GM12891 (cell line): ENCODE data around the gene TTC7B.

Experiments
- POLR2AphosphoS5 ChIP-seq: IDR thresholded peaks from 2 replicates; pipeline ENCODE4 v1.6.1; 2011; ENCODE audit warnings: low read depth, low read length, control low read depth
- POU2F2 ChIP-seq: IDR thresholded peaks from 2 replicates; pipeline ENCODE4 v1.6.1; 2011; ENCODE audit warnings: low read depth, mild to moderate bottlenecking, control low read depth, low read length, moderate library complexity
- TAF1 ChIP-seq: IDR thresholded peaks from 2 replicates; pipeline ENCODE4 v1.6.1; 2011; ENCODE audit warnings: low read depth, low read length, control low read depth

- TF ChIP-seq POLR2AphosphoS5 (no peak), POU2F2 (no peak), TAF1 (no peak)
Measured at GRCh38 chr14:90777358-90777757, 38.9 kb downstream of the TTC7B start.
